GM18499 (cell line): ENCODE data around the gene STUB1.

ENCODE experiments used
- ATAC-seq: cut with Tn5 transposase; IDR thresholded peaks from one replicate; pipeline ENCODE4 v1.9.1; 2021; ENCODE audit warnings: moderate number of reproducible peaks; ENCODE audit not compliant: insufficient read depth, unreplicated experiment

Gene STUB1

GRCh38 chr16:692356-693108, 12.3 kb downstream of the STUB1 start:
- no peak for ATAC-seq

- no peak for ATAC-seq
Observed at GRCh38 chr16:693364-693763, 13.2 kb downstream of the STUB1 start.

GRCh38 chr16:693766-694165, 13.6 kb downstream of the STUB1 start:
- ATAC-seq = no peak

- ATAC-seq = no peak
Observed at GRCh38 chr16:694187-694862, 14.1 kb downstream of the STUB1 start.

GRCh38 chr16:694863-695354, 14.7 kb downstream of the STUB1 start:
- ATAC-seq = no peak

- no peak for ATAC-seq
Observed at GRCh38 chr16:695355-696089, 15.3 kb downstream of the STUB1 start.

- ATAC-seq = no peak
Observed at GRCh38 chr16:698911-699671, 18.9 kb downstream of the STUB1 start.

- ATAC-seq = no peak
Observed at GRCh38 chr16:700684-701584, 20.7 kb downstream of the STUB1 start.

- no peak for ATAC-seq
Observed at GRCh38 chr16:702341-702740, 22.1 kb downstream of the STUB1 start.

- no peak for ATAC-seq
Observed at GRCh38 chr16:703406-703805, 23.2 kb downstream of the STUB1 start.

GRCh38 chr16:704047-704446, 23.8 kb downstream of the STUB1 start:
- no peak for ATAC-seq

- ATAC-seq = no peak
Observed at GRCh38 chr16:704552-705380, 24.6 kb downstream of the STUB1 start.

- ATAC-seq = no peak
Observed at GRCh38 chr16:705431-706188, 25.4 kb downstream of the STUB1 start, which contains the start of gene FBXL16. FBXL16 (minus strand) TSS chr16:705801; CDS start chr16:697405, 8,396 bp downstream.

GRCh38 chr16:706189-707061, 26.2 kb downstream of the STUB1 start:
- ATAC-seq = no peak

GRCh38 chr16:707062-707538, 26.9 kb downstream of the STUB1 start:
- ATAC-seq = no peak

- ATAC-seq = no peak
Observed at GRCh38 chr16:708019-708418, 27.8 kb downstream of the STUB1 start.

GRCh38 chr16:708959-709358, 28.7 kb downstream of the STUB1 start:
- ATAC-seq = no peak
